IMR-90 (cell line): Measurements from ENCODE around the gene P4HA1. TPM values are rescaled to one million over a fixed set of nuclear protein-coding genes. Genes with fewer than 3 reads are reported as not detected.

Experiments used
- ATAC-seq: fragments of 200-7000 bp; cut with Tn5 transposase; 2 replicates; pipeline ENCODE4 v1.9.1; 2020; ENCODE audit warnings: low read depth, mild to moderate bottlenecking, moderate library complexity
- BruUV-seq: library from RNA; stranded (reverse); fragments of 400-500 nt; replicated peaks from 2 replicates; lab custom pipeline; 2021; lab: Mats Ljungman, UMichigan
- CTCF ChIA-PET: fragments of 300-600 bp; formaldehyde crosslinking; extraction: SDS; loops from one replicate; lab custom pipeline; 2021; ENCODE audit warnings: antibody characterized with exemption; lab: Yijun Ruan, JAX
- POLR2A ChIA-PET: fragments of 300-600 bp; sonication (Branson Sonifier 250); formaldehyde crosslinking; loops from one replicate; lab custom pipeline; 2022; ENCODE audit warnings: antibody characterized with exemption; ENCODE audit not compliant: unreplicated experiment; lab: Charles Lee
- DNase-seq: peaks from one replicate; pipeline ENCODE4 v3.0.0; 2013
- H2AFZ ChIP-seq: replicated peaks from 2 replicates; pipeline ENCODE3; 2013; ENCODE audit warnings: low read length, mild to moderate bottlenecking; ENCODE audit not compliant: poor library complexity
- H2AK5ac ChIP-seq: 2 replicates; pipeline ENCODE4 v1.6.1; 2013; ENCODE audit warnings: low read depth, low read length, inconsistent platforms
- H2AK9ac ChIP-seq: replicated peaks from 2 replicates; pipeline ENCODE3; 2013; ENCODE audit warnings: mild to moderate bottlenecking, low read depth, low read length, moderate library complexity; ENCODE audit not compliant: poor library complexity
- H2BK120ac ChIP-seq: 2 replicates; pipeline ENCODE4 v1.6.1; 2013; ENCODE audit warnings: low read depth, low read length, inconsistent platforms
- H2BK15ac ChIP-seq: 3 replicates; pipeline ENCODE4 v1.6.1; 2013; ENCODE audit warnings: low read depth, low read length, inconsistent platforms
- H2BK20ac ChIP-seq: 2 replicates; pipeline ENCODE4 v1.6.1; 2013; ENCODE audit warnings: low read depth, mild to moderate bottlenecking, inconsistent platforms, low read length, moderate library complexity
- H2BK5ac ChIP-seq: 2 replicates; pipeline ENCODE4 v1.6.1; 2013; ENCODE audit warnings: mild to moderate bottlenecking, low read depth, low read length, inconsistent platforms; ENCODE audit not compliant: poor library complexity, severe bottlenecking
- H3K14ac ChIP-seq: replicated peaks from 2 replicates; pipeline ENCODE4 v1.6.1; 2013; ENCODE audit warnings: low read depth, low read length, inconsistent platforms
- H3K18ac ChIP-seq: 2 replicates; pipeline ENCODE4 v1.6.1; 2013; ENCODE audit warnings: low read depth, low read length, control low read depth
- H3K23ac ChIP-seq: 2 replicates; pipeline ENCODE4 v1.6.1; 2013; ENCODE audit warnings: low read depth, low read length, inconsistent platforms
- H3K27ac ChIP-seq: 2 replicates; pipeline ENCODE4 v1.5.1; 2013; ENCODE audit warnings: mild to moderate bottlenecking, control low read depth, low read length; ENCODE audit not compliant: insufficient read depth
- H3K27me3 ChIP-seq: 2 replicates; pipeline ENCODE4 v1.6.1; 2013; ENCODE audit warnings: low read length; ENCODE audit not compliant: control insufficient read depth, insufficient read depth
- H3K36me3 ChIP-seq: 2 replicates; pipeline ENCODE4 v1.6.1; 2013; ENCODE audit warnings: low read length, mixed read lengths; ENCODE audit not compliant: control insufficient read depth, insufficient read depth
- H3K4ac ChIP-seq: 2 replicates; pipeline ENCODE4 v1.6.1; 2013; ENCODE audit warnings: low read depth, low read length, inconsistent platforms
- H3K4me1 ChIP-seq: 2 replicates; pipeline ENCODE4 v1.6.1; 2013; ENCODE audit warnings: low read length, mixed read lengths; ENCODE audit not compliant: control insufficient read depth, insufficient read depth
- H3K4me2 ChIP-seq: 2 replicates; pipeline ENCODE4 v1.6.1; 2013; ENCODE audit warnings: low read depth, mild to moderate bottlenecking, control low read depth, low read length, moderate library complexity
- H3K4me3 ChIP-seq: 2 replicates; pipeline ENCODE4 v1.5.1; 2013; ENCODE audit warnings: low read depth, mild to moderate bottlenecking, control low read depth, low read length, moderate library complexity; ENCODE audit not compliant: insufficient read depth
- H3K56ac ChIP-seq: 2 replicates; pipeline ENCODE4 v1.6.1; 2013; ENCODE audit warnings: low read length, inconsistent platforms; ENCODE audit not compliant: insufficient read depth; ENCODE audit errors: extremely low read depth
- H3K79me1 ChIP-seq, 2 experiments: 2 replicates each; pipeline ENCODE4 v1.6.1; 2013; ENCODE audit warnings: low read length in 2 of 2, inconsistent platforms in 1 of 2, low read depth in 1 of 2
- H3K9ac ChIP-seq: 2 replicates; pipeline ENCODE4 v1.6.1; 2013; ENCODE audit warnings: low read depth, low read length, control low read depth
- H3K9me1 ChIP-seq: 2 replicates; pipeline ENCODE4 v1.6.1; 2013; ENCODE audit warnings: low read length, inconsistent platforms; ENCODE audit not compliant: insufficient read depth
- H3K9me3 ChIP-seq: 2 replicates; pipeline ENCODE4 v1.6.1; 2013; ENCODE audit warnings: low read length; ENCODE audit not compliant: control insufficient read depth, insufficient read depth
- H4K20me1 ChIP-seq: 2 replicates; pipeline ENCODE4 v1.6.1; 2013; ENCODE audit warnings: low read length, inconsistent platforms; ENCODE audit not compliant: insufficient read depth
- H4K5ac ChIP-seq: 2 replicates; pipeline ENCODE4 v1.6.1; 2013; ENCODE audit warnings: mild to moderate bottlenecking, low read depth, low read length, control low read depth
- H4K8ac ChIP-seq, 2 experiments: 2 replicates each; pipeline ENCODE4 v1.6.1; 2013; ENCODE audit warnings: low read depth in 2 of 2, low read length in 2 of 2, control low read depth in 1 of 2, inconsistent platforms in 1 of 2
- H4K91ac ChIP-seq: 2 replicates; pipeline ENCODE4 v1.6.1; 2013; ENCODE audit warnings: low read depth, low read length, inconsistent platforms; ENCODE audit not compliant: insufficient read depth
- MAFK ChIP-seq: IDR thresholded peaks from 2 replicates; pipeline ENCODE4 v1.6.1; 2012; ENCODE audit warnings: low read depth, low read length, improper control_type of control experiment
- WGBS, 2 experiments: methylation state at CpG; one replicate each; pipeline versions ENCODE4 v1.1.5 to v1.1.7; 2013; ENCODE audit warnings: missing lambda C conversion rate in 2 of 2; ENCODE audit not compliant: insufficient read length in 1 of 2; ENCODE audit errors: extremely low coverage in 2 of 2; 5-methylcytosine and 5-hydroxymethylcytosine counted together
- dilution Hi-C: fragments of 300-500 bp; cut with HindIII; formaldehyde crosslinking; loops from one replicate; pipeline ENCODE4 v1.14.3; 2018; ENCODE audit warnings: low sequenced_read_pairs; ENCODE audit not compliant: unreplicated experiment
- in situ Hi-C: fragments of 300-500 bp; cut with MboI; formaldehyde crosslinking; loops from 3 replicates; pipeline ENCODE4 v1.14.3; 2019; ENCODE audit warnings: low sequenced_read_pairs, inconsistent platforms, mixed read lengths
- intact Hi-C: fragments of 100-400 bp; cut with micrococcal nuclease; formaldehyde crosslinking; loops from 2 replicates; pipeline ENCODE4 v1.10.0; 2022
- polyA plus RNA-seq, 3 experiments: library from polyadenylated mRNA; depleted of rRNA; stranded (reverse); fragments of >200 nt; gene quantifications; 2 replicates each; pipeline ENCODE4 v1.2.3, GENCODE V29; 2012; ENCODE audit warnings: low replicate concordance in 1 of 3
- total RNA-seq: library from RNA; depleted of rRNA; stranded (reverse); fragments of >200 nt; gene quantifications from 2 replicates; pipeline ENCODE4 v1.2.3, GENCODE V29; 2012

The P4HA1 gene
- total and polyA plus RNA-seq, 2 of the 4 experiments (the other 2 are of a cell fraction): 178 to 241 TPM

DNA sequence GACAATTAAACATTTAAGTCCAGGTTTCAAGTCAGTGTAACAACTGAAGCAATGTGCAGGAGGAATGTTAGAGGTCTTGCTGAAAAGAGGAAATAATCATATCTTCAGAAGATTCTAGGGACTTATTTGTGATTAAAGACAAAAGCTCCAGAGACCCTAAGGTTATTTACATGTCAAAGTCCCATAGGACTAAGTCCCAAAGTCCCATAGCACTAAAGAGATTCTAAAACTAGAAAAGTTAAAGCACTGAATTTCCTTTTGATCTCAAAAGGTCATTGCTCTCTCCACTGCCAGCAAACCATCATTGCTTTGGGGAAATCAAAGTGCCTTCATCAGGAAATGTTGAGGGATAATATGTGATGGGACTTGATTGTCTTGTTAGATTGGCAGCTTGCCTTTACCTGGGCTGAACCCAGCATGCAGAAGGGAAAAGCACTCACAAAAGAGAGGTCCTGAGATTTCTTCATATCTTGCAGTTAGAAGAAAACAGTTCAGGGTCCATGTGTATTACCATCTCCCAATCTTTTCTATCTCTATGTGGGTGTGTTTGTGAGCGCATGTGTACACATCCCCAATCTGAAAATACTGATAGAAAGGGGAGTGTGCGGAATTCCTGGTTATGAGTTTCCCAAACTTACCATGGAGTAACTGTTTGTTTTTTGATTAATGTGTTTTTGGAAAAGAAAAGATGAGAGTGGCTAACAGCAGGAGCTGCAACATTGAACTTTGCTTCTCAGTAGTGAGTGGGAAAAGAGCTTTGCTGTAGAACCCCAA lies 35.4 kb upstream of the P4HA1 start:
- Histone ChIP-seq H3K36me3 (peaks cover 28% of the 10 kb centered on the region), H2BK20ac (no peak overlapping the region), H3K14ac (no peak overlapping the region), H3K4me2 (no peak overlapping the region), H4K8ac (no peak overlapping the region), H3K23ac (no peak overlapping the region), H2AK5ac (no peak overlapping the region), H3K27ac (no peak overlapping the region), H4K5ac (no peak overlapping the region), H3K9me1 (0 out of 2 replicates have a peak, but pooled peaks cover 7% of the 10 kb centered on the region), H3K4me1 (no peaks in the 10 kb centered on the region), H3K9ac (no peak overlapping the region), H3K79me1 (peaks cover 7 to 9% of the 10 kb centered on the region in 2 experiments; a peak in 3 of 4 replicates), H3K4ac (no peak overlapping the region), H3K18ac (no peak overlapping the region), H3K4me3 (no peak overlapping the region), H4K91ac (no peak overlapping the region), H3K27me3 (no peaks in the 10 kb centered on the region), H3K56ac (no peak overlapping the region), H2BK15ac (no peak overlapping the region), H3K9me3 (no peaks in the 10 kb centered on the region), H2AK9ac (no peak overlapping the region), H2BK120ac (no peak overlapping the region), H2AFZ (no peak overlapping the region), H2BK5ac (no peak overlapping the region), H4K20me1 (no peaks in the 10 kb centered on the region)
- dilution Hi-C loops (no loop called here), intact Hi-C loops (no loop called here), in situ Hi-C loops (no loop called here)
- BruUV-seq: no TSS peak
- WGBS, 2 experiments: no CpG with 5 or more reads among the region's 2 CpGs
- CTCF ChIA-PET: no interaction called here
- POLR2A ChIA-PET: no interaction called here
- DNase-seq (no peak), ATAC-seq (no peak)
- no peak for TF ChIP-seq MAFK
